Parathyroid adenoma (tissue), 2 donors: Measurements from ENCODE around the gene CHCT1.
"Not testable (repeated sequence)": the region's sequence is repeated elsewhere in the genome, so short reads cannot be mapped to it uniquely, and the experiment has no call there.

Experiments
- H2AFZ ChIP-seq: fragments of 300-600 bp; sonication (generic); one replicate; pipeline ENCODE4 v1.7.0; 2017; ENCODE audit warnings: antibody characterized with exemption, mild to moderate bottlenecking
- H3K27ac ChIP-seq: fragments of 300-600 bp; sonication (generic); one replicate; pipeline ENCODE4 v1.7.0; 2017
- H3K27me3 ChIP-seq: fragments of 300-600 bp; sonication (generic); one replicate; pipeline ENCODE4 v1.7.0; 2017; ENCODE audit warnings: low read length; ENCODE audit not compliant: control insufficient read depth, insufficient read depth
- H3K36me3 ChIP-seq: fragments of 300-600 bp; sonication (generic); one replicate; pipeline ENCODE4 v1.7.0; 2017; ENCODE audit warnings: low read length; ENCODE audit not compliant: control insufficient read depth, insufficient read depth
- H3K4me1 ChIP-seq: fragments of 300-600 bp; sonication (generic); one replicate; pipeline ENCODE4 v1.7.0; 2017; ENCODE audit warnings: control low read depth
- H3K4me2 ChIP-seq: fragments of 300-600 bp; sonication (generic); one replicate; pipeline ENCODE4 v1.7.0; 2017; ENCODE audit warnings: low read length
- H3K4me3 ChIP-seq: fragments of 300-600 bp; sonication (generic); one replicate; pipeline ENCODE4 v1.7.0; 2017; ENCODE audit warnings: low read depth, low read length
- H3K79me2 ChIP-seq: fragments of 300-600 bp; sonication (generic); one replicate; pipeline ENCODE4 v1.7.0; 2017; ENCODE audit warnings: control low read depth
- H3K9ac ChIP-seq: fragments of 300-600 bp; sonication (generic); one replicate; pipeline ENCODE4 v1.7.0; 2017; ENCODE audit warnings: mild to moderate bottlenecking
- H3K9me3 ChIP-seq: fragments of 300-600 bp; sonication (generic); one replicate; pipeline ENCODE4 v1.7.0; 2017; ENCODE audit warnings: low read length; ENCODE audit not compliant: control insufficient read depth
- TF ChIP-seq, protein P1 (sequence below): fragments of 300-600 bp; sonication (generic); IDR thresholded peaks from one replicate; pipeline ENCODE4 v1.7.0; 2017; ENCODE audit warnings: antibody characterized with exemption, mild to moderate bottlenecking
- donor health status: primary hyperparathyroidism.

Gene CHCT1

GRCh38 chr17:60421273-60422161 lies 772 bp upstream of the CHCT1 start:
- H2AFZ ChIP-seq, result peak overlapping the region; percentile 85
- H3K27me3 ChIP-seq, result no peaks in the 10 kb centered on the region
- H3K79me2 ChIP-seq, result no peaks in the 10 kb centered on the region
- TF ChIP-seq, protein P1, sequence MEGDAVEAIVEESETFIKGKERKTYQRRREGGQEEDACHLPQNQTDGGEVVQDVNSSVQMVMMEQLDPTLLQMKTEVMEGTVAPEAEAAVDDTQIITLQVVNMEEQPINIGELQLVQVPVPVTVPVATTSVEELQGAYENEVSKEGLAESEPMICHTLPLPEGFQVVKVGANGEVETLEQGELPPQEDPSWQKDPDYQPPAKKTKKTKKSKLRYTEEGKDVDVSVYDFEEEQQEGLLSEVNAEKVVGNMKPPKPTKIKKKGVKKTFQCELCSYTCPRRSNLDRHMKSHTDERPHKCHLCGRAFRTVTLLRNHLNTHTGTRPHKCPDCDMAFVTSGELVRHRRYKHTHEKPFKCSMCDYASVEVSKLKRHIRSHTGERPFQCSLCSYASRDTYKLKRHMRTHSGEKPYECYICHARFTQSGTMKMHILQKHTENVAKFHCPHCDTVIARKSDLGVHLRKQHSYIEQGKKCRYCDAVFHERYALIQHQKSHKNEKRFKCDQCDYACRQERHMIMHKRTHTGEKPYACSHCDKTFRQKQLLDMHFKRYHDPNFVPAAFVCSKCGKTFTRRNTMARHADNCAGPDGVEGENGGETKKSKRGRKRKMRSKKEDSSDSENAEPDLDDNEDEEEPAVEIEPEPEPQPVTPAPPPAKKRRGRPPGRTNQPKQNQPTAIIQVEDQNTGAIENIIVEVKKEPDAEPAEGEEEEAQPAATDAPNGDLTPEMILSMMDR, result peak; percentile 81
- H3K4me1 ChIP-seq, result no peaks in the 10 kb centered on the region
- no peaks in the 10 kb centered on the region for H3K9me3 ChIP-seq
- no peak overlapping the region for H3K27ac ChIP-seq
- H3K4me2 ChIP-seq, result peak overlapping the region; percentile 72
- H3K9ac ChIP-seq, result no peak overlapping the region
- no peaks in the 10 kb centered on the region for H3K36me3 ChIP-seq
- no peak overlapping the region for H3K4me3 ChIP-seq

DNA sequence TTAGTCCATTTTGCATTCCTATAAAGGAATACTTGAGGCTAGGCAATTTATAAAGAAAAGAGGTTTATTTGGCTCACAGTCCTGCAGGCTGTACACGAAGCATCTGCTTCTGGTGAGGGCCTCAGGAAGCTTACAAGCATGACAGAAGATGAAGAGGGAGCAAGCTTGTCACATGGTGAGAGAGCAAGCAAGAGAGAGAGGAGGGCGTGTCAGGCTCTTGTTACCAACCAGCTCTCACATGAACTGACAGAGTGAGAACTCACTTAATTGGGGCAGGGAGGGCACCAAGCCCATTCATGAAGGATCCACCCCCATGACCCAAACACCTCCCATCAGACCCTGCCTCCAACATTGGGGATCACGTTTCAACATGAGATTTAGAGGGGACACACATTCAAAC lies 1.6 kb downstream of the CHCT1 start:
- Histone ChIP-seq H3K4me1 (no peaks in the 10 kb centered on the region), H3K9me3 (no peaks in the 10 kb centered on the region), H3K4me3 (no peak overlapping the region), H3K4me2 (no peak overlapping the region), H3K9ac (no peak overlapping the region), H2AFZ (no peak overlapping the region), H3K36me3 (no peaks in the 10 kb centered on the region), H3K79me2 (no peaks in the 10 kb centered on the region), H3K27ac (no peak overlapping the region), H3K27me3 (no peaks in the 10 kb centered on the region)
- TF ChIP-seq, protein P1, result no peak

- no peak overlapping the region for H3K9ac ChIP-seq
- no peaks in the 10 kb centered on the region for H3K79me2 ChIP-seq
- H3K27me3 ChIP-seq, result no peaks in the 10 kb centered on the region
- no peaks in the 10 kb centered on the region for H3K36me3 ChIP-seq
- no peaks in the 10 kb centered on the region for H3K9me3 ChIP-seq
- H2AFZ ChIP-seq, result no peak overlapping the region
- TF ChIP-seq, protein P1, result no peak
- no peaks in the 10 kb centered on the region for H3K4me1 ChIP-seq
- no peak overlapping the region for H3K4me2 ChIP-seq
- H3K27ac ChIP-seq, result no peak overlapping the region
- no peak overlapping the region for H3K4me3 ChIP-seq
Measured at GRCh38 chr17:60425626-60426025, 3.3 kb downstream of the CHCT1 start.

DNA sequence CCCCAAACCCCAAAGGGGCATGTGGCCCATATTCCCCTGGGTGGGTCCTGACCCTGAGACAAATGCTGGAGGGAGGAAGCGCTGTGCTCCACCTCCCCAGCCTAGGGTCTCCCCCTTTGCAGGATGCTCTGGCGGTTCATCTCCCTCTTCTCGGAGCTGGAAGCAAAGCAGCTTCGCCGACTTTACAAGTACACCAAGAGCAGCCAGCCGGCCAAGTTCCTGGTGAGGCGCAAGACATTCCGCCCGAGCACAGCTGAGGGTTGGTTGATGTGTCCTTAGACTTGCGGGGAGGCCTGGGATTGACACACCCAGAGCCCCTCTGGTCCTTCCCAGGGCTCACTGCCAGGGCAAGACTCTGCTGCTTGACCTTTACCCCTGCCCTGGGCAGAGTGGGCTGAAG lies 4.3 kb downstream of the CHCT1 start:
- TF ChIP-seq, protein P1, result no peak
- no peaks in the 10 kb centered on the region for H3K36me3 ChIP-seq

DNA sequence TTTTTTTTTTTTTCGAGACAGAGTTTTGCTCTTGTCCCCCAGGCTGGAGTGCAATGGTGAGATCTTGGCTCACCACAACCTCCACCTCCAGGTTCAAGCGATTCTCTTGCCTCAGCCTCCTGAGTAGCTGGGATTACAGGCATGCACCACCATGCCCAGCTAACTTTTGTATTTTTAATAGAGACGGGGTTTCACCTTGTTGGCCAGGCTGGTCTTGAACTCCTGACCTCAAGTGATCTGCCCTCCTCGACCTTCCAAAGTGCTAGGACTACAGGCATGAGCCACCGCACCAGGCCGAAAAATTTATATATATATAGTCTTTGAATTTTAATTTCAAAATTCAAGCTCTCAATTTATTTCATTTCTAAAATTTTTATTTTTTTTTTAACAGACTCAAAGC lies 6.2 kb downstream of the CHCT1 start:
- not testable (repeated sequence) for H3K4me3 ChIP-seq, H3K27ac ChIP-seq, H3K9me3 ChIP-seq, H3K79me2 ChIP-seq, H3K27me3 ChIP-seq, H3K4me1 ChIP-seq, H3K36me3 ChIP-seq, H3K9ac ChIP-seq, H2AFZ ChIP-seq, H3K4me2 ChIP-seq

More for the DNA sequence above, 4.3 kb downstream of the CHCT1 start:
- Histone ChIP-seq H2AFZ (no peak overlapping the region), H3K79me2 (no peaks in the 10 kb centered on the region), H3K27ac (no peak overlapping the region), H3K27me3 (no peaks in the 10 kb centered on the region), H3K4me1 (no peaks in the 10 kb centered on the region), H3K9ac (no peak overlapping the region), H3K4me3 (no peak overlapping the region), H3K9me3 (no peaks in the 10 kb centered on the region), H3K4me2 (no peak overlapping the region)

DNA sequence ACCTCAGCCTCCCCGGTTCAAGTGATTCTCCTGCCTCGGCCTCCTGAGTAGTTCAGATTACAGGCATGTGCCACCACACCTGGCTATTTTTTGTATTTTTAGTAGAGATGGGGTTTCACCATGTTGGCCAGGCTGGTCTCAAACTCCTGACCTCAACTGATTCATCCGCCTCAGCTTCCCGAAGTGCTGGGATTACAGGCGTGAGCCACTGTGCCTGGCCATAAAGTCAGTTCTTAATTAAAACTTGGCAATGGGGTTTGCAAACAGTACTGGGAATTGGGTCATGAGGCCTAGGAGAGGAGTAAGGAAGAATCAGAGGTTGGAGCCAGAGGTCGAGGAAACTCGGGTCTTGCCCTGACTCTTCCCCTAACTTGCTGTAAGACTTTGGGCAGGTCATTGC lies 8.3 kb downstream of the CHCT1 start:
- not testable (repeated sequence) for H3K9ac ChIP-seq, H3K4me3 ChIP-seq, H2AFZ ChIP-seq, H3K36me3 ChIP-seq, H3K27me3 ChIP-seq, H3K4me1 ChIP-seq, H3K4me2 ChIP-seq, H3K9me3 ChIP-seq, H3K27ac ChIP-seq, H3K79me2 ChIP-seq

DNA sequence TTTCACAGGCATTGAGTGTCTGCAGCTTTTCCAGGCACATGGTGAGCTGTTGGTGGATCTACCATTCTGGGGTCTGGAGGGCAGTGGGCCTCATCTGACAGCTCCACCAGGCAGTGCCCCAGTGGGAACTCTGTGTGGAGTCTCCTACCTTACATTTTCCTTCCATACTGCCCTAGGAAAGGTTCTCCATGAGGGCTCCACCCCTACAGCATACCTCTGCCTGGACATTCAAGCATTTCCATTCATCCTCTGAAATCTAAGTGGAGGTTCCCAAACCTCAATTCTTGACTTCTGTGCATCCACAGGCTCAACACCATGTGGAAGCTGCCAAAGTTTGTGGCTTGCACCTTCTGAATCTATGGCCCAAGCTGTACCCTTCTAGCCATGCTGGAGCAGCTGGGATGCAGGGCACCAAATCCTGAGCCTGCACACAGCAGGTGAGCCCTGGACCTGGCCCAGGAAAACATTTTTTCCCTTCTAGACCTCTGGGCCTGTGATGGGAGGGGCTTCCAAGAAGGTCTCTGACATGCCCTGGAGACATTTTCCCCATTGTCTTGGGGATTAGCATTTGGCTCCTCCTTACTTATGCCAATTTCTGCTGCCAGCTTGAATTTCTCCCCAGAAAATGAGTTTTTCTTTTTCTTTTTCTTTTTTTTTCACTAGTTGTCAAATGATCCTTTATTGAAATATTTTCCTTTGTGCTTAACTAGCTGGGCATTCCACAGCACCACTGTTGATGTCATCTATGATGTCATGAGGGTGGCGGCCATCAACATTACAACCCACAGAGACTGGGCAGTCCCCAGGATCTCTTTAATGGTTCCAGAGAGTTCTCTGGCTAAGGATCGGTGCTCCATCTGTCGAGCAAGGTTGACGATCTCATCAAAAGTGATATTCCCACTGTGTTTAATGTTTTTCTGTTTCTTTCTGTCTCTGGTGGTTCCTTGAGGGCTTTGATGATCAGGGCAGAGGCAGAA lies 11.0 kb downstream of the CHCT1 start:
- not testable (repeated sequence) for H3K9me3 ChIP-seq, H3K4me2 ChIP-seq, H3K4me3 ChIP-seq, H3K36me3 ChIP-seq, H3K27me3 ChIP-seq, H3K27ac ChIP-seq, H3K79me2 ChIP-seq, H3K9ac ChIP-seq, H3K4me1 ChIP-seq, H2AFZ ChIP-seq
